Ishikawa (cell line): Measurements from ENCODE around the gene SMAD6.

Experiments
- CEBPB ChIP-seq: IDR thresholded peaks from 2 replicates; pipeline ENCODE4 v1.6.1; 2012
- EP300 ChIP-seq: IDR thresholded peaks from 2 replicates; pipeline ENCODE4 v1.6.1; 2012; ENCODE audit warnings: borderline replicate concordance
- RAD21 ChIP-seq: IDR thresholded peaks from 2 replicates; pipeline ENCODE4 v1.6.1; 2012; ENCODE audit warnings: low read depth
- TEAD4 ChIP-seq: IDR thresholded peaks from 2 replicates; pipeline ENCODE4 v1.6.1; 2012
- YY1 ChIP-seq: IDR thresholded peaks from 2 replicates; pipeline ENCODE4 v1.6.1; 2012; ENCODE audit warnings: low read depth
- TF ChIP-seq, protein P1 (sequence below): IDR thresholded peaks from 2 replicates; pipeline ENCODE4 v1.6.1; 2012; ENCODE audit warnings: low read depth, mild to moderate bottlenecking
- TF ChIP-seq, protein P2 (sequence below): IDR thresholded peaks from 2 replicates; pipeline ENCODE4 v1.6.1; 2012
- TF ChIP-seq, protein P3 (sequence below): IDR thresholded peaks from 2 replicates; pipeline ENCODE4 v1.6.1; 2012

DNA sequence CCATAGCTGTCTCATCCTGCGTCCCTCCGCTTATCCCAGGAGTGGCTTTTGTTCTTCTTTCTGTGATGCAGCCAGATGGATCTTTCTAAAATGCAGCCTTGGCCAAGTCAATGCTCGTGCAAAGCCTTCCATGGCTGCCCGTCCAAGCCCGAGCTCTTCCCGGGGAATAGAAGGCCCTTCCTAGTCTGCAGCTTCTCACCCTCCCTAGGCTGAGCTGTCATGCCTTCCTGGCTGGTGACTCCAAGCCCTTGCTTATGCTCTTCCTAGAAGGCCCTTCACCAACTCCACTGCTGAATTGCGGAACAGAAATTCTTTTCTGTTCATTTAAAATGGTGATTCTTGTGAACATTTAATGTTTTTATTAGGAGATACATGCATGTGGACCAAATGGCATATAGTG, 95.9 kb downstream of the SMAD6 start:
- TF ChIP-seq EP300: no peak
- no peak for TF ChIP-seq YY1
- TF ChIP-seq, protein P1, sequence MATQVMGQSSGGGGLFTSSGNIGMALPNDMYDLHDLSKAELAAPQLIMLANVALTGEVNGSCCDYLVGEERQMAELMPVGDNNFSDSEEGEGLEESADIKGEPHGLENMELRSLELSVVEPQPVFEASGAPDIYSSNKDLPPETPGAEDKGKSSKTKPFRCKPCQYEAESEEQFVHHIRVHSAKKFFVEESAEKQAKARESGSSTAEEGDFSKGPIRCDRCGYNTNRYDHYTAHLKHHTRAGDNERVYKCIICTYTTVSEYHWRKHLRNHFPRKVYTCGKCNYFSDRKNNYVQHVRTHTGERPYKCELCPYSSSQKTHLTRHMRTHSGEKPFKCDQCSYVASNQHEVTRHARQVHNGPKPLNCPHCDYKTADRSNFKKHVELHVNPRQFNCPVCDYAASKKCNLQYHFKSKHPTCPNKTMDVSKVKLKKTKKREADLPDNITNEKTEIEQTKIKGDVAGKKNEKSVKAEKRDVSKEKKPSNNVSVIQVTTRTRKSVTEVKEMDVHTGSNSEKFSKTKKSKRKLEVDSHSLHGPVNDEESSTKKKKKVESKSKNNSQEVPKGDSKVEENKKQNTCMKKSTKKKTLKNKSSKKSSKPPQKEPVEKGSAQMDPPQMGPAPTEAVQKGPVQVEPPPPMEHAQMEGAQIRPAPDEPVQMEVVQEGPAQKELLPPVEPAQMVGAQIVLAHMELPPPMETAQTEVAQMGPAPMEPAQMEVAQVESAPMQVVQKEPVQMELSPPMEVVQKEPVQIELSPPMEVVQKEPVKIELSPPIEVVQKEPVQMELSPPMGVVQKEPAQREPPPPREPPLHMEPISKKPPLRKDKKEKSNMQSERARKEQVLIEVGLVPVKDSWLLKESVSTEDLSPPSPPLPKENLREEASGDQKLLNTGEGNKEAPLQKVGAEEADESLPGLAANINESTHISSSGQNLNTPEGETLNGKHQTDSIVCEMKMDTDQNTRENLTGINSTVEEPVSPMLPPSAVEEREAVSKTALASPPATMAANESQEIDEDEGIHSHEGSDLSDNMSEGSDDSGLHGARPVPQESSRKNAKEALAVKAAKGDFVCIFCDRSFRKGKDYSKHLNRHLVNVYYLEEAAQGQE: no peak
- TF ChIP-seq CEBPB: no peak
- TF ChIP-seq TEAD4: no peak
- TF ChIP-seq, protein P2, sequence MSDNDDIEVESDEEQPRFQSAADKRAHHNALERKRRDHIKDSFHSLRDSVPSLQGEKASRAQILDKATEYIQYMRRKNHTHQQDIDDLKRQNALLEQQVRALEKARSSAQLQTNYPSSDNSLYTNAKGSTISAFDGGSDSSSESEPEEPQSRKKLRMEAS: no peak
- TF ChIP-seq, protein P3, sequence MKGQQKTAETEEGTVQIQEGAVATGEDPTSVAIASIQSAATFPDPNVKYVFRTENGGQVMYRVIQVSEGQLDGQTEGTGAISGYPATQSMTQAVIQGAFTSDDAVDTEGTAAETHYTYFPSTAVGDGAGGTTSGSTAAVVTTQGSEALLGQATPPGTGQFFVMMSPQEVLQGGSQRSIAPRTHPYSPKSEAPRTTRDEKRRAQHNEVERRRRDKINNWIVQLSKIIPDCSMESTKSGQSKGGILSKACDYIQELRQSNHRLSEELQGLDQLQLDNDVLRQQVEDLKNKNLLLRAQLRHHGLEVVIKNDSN: no peak
- TF ChIP-seq RAD21: no peak
